SKM-1 treated with dmso at 0.1 percent for 144 hours (cell line): ENCODE results near the gene NUDT16L1.

ENCODE experiments used
- DNase-seq: peaks from one replicate; lab custom pipeline; 2025; ENCODE audit not compliant: unreplicated experiment; lab: John Stamatoyannopoulos, UW

Gene NUDT16L1

GRCh38 chr16:4693956-4694641 is 737 bp downstream of the NUDT16L1 start:
- no peak for DNase-seq

- no peak for DNase-seq
Observed at GRCh38 chr16:4694642-4695451, 1.5 kb downstream of the NUDT16L1 start.

- DNase-seq: no peak
Observed at GRCh38 chr16:4695473-4696171, 2.3 kb downstream of the NUDT16L1 start.

DNA sequence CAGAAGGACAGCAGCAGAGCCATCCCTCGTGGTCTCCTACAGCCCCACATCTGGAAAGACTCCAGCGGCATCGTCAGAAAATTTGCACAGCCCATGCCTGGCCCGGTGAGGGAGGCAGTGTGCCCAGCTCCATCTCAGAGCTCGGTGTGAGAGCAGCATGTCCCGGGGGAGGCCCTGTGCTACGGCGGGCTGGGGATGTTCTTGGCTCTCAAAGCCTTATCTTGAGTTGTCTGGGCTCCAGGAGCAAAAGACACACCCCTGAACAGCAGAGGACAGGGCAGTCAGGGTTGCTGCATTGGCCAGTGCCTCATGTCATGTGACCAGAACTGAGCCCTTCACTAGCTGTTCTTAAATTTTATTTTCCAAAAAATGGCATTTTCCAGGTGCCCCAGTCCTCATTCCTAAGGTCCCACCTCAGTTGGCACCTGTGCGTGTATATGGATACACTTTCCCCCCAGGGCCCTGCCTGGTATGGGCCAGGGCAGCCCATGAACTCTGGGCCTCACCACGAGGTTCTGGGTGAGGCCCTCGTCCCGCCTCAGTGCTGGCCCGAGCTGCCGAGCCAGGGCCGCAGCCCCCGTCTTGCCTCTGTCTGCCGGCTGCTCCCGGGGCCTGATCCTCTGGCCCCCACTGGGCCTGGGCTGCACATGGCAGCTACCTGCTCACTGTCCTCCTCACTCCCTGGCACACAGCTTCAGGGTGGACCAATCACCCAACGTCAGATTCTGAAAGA is 3.0 kb downstream of the NUDT16L1 start:
- DNase-seq: no peak

DNA sequence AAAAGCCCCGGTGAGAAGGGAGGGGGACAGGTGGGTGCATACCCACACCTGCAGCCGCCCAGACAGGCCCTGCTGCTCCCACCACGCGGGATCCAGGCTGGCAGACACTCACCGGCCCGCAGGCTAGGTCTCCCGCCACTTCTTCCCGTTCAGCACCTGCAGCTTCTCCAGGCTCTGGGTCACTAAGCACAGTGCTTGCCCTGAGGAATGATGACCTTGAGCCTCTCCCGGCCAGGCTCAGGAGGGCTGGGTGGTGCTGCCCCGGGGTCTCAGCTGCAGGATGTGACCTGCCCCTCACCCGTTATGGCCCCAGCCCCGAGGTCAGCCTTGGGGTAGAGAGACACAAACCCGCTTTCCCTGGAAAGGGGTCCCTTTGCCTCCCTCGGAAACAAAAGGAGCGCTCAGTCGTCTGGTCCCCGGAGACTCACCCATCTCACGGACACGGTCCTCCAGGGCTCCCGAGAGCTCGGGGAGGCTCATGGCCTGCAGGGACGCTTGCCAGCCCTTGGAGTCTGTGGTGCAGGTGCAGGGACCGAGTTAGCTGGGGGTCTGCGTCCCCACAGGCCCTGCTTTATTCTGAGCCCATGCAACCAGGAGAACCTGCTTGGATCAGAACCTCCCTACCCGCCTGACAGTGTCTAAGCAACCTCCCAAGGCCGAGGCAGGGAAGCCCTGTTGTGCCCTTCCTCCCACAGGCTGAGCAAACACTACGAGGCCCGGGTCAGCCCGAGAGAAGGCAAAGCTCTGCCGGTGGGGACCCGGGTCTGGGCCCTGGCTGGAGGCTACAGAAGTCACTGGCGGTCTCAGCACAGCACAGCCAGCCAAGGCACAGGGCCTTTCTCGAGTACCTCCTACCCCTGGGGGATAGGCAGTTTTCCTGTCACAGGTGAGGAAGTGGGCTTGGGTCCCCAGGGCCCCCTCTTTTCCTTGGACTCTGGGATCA is 3.8 kb downstream of the NUDT16L1 start:
- DNase-seq: no peak

DNA sequence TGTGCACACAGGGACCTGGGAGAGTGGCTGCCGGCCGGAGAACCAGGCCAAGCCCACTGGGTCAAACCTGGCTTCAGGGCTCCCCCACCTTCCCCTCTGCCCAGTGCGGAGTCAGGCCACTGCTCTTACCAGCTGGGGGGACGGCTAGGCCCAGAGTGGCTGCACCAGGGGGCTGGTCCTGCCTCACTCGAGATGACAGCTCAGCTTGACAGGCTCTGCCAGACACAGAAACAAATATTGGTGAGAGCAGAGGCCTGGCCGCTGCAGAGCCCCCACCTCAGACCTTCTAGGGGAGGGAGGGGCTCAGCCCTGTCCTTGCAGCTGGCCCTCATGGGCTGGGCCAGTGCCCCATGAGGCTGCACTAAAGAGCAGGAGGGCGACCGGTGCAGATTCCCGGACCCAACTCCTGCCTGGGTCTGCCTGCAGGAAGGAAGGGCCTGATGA is 4.5 kb downstream of the NUDT16L1 start:
- no peak for DNase-seq

GRCh38 chr16:4698321-4699045 is 5.1 kb downstream of the NUDT16L1 start:
- no peak for DNase-seq

- no peak for DNase-seq
Observed at GRCh38 chr16:4699046-4699556, 5.7 kb downstream of the NUDT16L1 start.

- no peak for DNase-seq
Observed at GRCh38 chr16:4700380-4700996, 7.1 kb downstream of the NUDT16L1 start.

DNA sequence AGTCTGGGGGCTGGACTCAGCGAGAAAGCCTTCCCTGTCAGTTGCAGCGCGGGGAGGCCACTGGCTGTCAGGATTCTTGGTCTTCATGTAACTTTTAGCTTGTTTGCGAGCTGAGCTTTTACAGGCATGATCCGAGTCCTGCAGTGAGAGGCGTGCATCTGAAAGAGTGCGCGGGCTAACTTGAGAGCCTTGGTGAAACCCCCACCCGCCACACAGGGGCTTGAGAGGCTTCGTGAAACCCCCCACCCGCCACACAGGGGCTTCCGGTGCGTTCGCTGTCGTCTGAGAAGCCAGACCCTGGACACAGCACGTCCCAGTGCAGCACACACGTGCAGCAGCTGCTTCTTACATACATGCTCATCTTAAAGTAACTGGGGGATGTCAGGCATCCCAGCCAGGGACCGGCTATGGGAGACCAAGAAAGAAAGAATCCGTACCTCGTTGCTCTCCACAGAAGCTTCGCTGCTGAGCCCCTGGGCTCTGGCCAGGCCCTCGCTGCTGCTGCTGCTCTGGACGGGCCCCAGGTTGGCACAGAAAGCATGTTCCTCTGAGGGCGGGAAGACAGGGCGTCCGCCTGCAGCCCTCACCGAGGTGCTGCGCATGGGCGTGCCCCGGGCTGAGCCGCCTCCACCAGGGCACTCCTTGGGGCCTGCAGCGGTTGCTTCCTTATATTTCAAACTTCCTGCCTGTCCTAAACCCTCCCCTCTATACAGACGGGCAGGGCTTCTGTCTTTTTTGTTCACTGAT is 7.8 kb downstream of the NUDT16L1 start:
- no peak for DNase-seq

DNA sequence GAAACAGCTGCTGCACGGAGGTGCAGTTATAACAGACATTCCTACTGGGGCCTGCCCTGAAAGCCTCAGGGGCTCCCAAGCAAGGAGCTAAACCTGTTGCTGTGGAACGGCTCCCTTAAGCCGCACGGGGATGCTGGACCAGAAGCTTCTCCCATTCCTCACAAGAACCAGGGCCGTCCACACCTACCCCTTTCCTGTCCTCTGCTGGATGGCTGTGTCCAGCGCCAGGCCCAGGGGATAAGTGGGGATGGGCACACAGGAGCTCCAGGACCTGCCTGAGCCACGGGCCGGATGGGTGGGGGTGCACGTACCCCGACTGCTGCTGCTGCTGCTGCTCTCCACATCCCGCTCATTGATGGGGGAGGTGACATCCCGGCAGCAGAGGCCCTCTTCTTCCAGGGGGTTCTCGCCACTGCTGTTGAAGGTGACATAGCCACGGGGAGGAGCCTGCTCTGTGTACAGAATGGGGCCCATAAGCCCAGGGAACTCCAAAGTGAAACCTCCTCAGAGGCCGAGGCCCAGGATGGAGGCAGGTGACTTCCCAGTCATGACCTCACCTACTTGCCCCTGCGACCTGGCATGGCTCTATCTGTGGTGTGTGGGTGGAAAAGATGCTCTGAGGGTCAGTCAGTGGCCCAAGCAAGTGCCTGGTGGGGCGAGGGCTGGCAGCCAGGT is 8.6 kb downstream of the NUDT16L1 start:
- no peak for DNase-seq

DNA sequence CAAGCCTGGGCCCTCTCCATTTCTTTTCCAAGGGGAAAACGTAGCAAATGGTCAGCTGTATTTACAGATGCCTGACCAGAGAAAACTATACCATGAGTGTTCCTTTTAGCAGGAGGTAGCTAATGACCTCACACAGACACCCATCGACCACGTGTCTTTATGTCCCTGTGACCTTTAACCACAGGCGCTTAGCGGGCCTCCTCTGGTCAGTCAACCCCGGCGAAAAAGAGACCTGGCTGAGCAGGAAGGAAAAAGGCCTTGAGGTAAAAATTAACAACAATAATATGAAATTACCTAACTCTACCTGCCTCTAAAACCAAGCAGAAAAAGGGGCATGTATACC is 9.1 kb downstream of the NUDT16L1 start:
- no peak for DNase-seq

DNA sequence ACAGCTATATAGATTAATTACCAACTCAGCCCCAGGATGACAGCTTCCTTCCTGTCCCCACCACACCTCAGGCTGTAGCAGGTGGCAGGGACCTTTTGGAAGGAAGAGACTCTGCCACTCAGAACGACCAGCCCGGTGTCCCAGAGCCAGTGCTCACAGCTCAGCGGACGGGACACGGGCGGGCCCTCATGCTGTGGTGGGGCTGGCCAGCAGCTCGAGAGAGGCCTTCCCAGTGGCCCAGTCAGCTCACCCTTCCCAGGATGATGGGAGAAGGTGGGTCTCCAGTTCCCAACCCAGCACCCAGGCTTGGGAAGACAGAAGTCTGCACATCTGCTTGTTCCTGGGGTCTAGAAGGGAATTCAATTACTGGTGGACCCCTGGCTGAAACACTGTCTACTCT is 10.5 kb downstream of the NUDT16L1 start:
- no peak for DNase-seq

DNA sequence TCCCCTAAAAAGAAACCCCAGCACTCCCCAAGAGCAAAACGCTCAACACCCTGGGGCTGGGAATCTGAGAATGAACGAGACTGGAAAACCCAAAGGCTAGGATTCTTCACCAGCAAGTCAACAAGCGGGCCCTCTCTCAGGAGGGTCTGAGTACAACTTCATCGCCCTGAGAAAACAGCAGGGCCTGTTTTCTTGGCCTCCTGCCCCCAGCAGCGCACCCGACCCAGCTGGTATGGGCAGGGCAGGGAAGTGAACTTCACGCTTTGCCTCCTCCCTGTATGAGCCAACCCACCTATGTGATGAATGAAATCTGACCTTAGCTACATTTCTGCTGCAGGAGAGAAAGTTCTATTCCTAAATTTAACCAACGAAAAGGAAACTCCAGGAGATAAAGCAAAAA is 11.1 kb downstream of the NUDT16L1 start:
- DNase-seq: no peak

- DNase-seq: no peak
Observed at GRCh38 chr16:4704913-4705312, 11.6 kb downstream of the NUDT16L1 start.

DNA sequence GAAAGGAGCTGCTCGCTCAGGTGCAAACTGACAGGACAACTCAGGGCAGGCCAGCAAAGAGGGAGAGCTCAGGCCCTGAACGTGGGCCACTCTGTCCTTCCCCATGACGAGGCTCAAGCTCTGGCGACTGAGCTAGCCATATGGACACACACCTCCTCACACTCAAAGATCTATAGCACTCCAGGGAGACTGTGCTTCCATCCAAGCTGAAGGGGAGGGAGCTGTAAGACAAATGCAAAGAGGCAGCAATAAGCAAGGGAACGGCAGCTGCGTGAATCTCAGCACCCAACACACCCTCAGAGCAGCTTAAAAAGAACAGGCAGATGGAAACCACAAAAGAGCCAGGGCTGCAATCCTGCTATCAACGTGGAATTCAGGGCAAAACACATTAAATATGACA is 13.5 kb downstream of the NUDT16L1 start:
- no peak for DNase-seq

GRCh38 chr16:4709481-4709880 is 16.1 kb downstream of the NUDT16L1 start:
- no peak for DNase-seq
